ENCODE data around the gene STN1.

Gene STN1

GRCh38 chr10:103843854-103844570 is 74.0 kb downstream of the STN1 start:
- no peak for DNase-seq (ENCODE audit: low read depth)

- DNase-seq (ENCODE audit: low read depth) = no peak
Measured at GRCh38 chr10:103843045-103843444, 74.9 kb downstream of the STN1 start.

GRCh38 chr10:103842605-103843004 is 75.4 kb downstream of the STN1 start:
- DNase-seq (ENCODE audit: low read depth) = no peak

GRCh38 chr10:103841519-103841918 is 76.5 kb downstream of the STN1 start:
- DNase-seq (ENCODE audit: low read depth) = no peak

GRCh38 chr10:103840740-103841070 is 77.3 kb downstream of the STN1 start:
- no peak for DNase-seq (ENCODE audit: low read depth)

- DNase-seq (ENCODE audit: low read depth) = no peak
Measured at GRCh38 chr10:103839872-103840739, 77.9 kb downstream of the STN1 start.

- DNase-seq (ENCODE audit: low read depth) = no peak
Measured at GRCh38 chr10:103839519-103839871, 78.5 kb downstream of the STN1 start.

GRCh38 chr10:103838862-103839518 is 79.0 kb downstream of the STN1 start:
- no peak for DNase-seq (ENCODE audit: low read depth)

GRCh38 chr10:103838070-103838395 is 80.0 kb downstream of the STN1 start:
- no peak for DNase-seq (ENCODE audit: low read depth)

- DNase-seq (ENCODE audit: low read depth) = no peak
Measured at GRCh38 chr10:103837370-103838069, 80.5 kb downstream of the STN1 start.

GRCh38 chr10:103836861-103837260 is 81.1 kb downstream of the STN1 start:
- DNase-seq (ENCODE audit: low read depth) = no peak

GRCh38 chr10:103836273-103836672 is 81.7 kb downstream of the STN1 start:
- no peak for DNase-seq (ENCODE audit: low read depth)

- DNase-seq (ENCODE audit: low read depth) = peak; percentile 46
Measured at GRCh38 chr10:103835096-103836050, 82.6 kb downstream of the STN1 start.

- DNase-seq (ENCODE audit: low read depth) = no peak
Measured at GRCh38 chr10:103834436-103835095, 83.4 kb downstream of the STN1 start.

- no peak for DNase-seq (ENCODE audit: low read depth)
Measured at GRCh38 chr10:103833731-103834365, 84.1 kb downstream of the STN1 start.

GRCh38 chr10:103832806-103833205 is 85.2 kb downstream of the STN1 start:
- DNase-seq (ENCODE audit: low read depth) = no peak

Measured in GM04504 (cell line).